ENCODE results near the gene NPLOC4. TPM values are rescaled to one million over a fixed set of nuclear protein-coding genes. Genes with fewer than 3 reads are reported as not detected.

Gene NPLOC4
- total and polyA plus RNA-seq, 9 of the 15 experiments (the other 6 are each of a cell fraction or from before 2014, with no cell fraction given): 1.5 to 116 (median 64.5) TPM

DNA sequence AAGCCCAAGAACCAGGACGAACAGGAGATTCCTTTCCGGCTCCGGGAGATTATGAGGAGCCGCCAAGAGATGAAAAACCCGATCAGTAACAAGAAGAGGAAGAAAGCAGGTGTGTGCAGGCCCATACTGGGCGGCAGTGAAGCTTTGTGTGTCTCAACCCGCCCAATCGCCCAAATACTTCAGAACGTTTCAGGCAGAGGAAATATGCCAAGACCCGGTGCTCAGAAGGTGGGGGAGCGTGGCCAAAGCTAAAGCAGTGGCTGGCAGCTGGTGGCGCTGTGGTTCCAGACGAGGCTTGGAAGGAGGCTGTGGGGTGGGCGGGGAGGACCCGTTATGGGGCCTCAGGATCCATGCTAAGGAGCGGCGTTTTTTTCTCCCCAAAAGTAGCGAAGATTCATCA lies 30.8 kb upstream of the NPLOC4 start (continued):
- TF ChIP-seq, protein P1, sequence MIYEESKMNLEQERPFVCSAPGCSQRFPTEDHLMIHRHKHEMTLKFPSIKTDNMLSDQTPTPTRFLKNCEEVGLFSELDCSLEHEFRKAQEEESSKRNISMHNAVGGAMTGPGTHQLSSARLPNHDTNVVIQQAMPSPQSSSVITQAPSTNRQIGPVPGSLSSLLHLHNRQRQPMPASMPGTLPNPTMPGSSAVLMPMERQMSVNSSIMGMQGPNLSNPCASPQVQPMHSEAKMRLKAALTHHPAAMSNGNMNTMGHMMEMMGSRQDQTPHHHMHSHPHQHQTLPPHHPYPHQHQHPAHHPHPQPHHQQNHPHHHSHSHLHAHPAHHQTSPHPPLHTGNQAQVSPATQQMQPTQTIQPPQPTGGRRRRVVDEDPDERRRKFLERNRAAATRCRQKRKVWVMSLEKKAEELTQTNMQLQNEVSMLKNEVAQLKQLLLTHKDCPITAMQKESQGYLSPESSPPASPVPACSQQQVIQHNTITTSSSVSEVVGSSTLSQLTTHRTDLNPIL (CRISPR knock-in tag; IDR thresholded peaks at IDR 0.05): no peak
- TF ChIP-seq, protein P2, sequence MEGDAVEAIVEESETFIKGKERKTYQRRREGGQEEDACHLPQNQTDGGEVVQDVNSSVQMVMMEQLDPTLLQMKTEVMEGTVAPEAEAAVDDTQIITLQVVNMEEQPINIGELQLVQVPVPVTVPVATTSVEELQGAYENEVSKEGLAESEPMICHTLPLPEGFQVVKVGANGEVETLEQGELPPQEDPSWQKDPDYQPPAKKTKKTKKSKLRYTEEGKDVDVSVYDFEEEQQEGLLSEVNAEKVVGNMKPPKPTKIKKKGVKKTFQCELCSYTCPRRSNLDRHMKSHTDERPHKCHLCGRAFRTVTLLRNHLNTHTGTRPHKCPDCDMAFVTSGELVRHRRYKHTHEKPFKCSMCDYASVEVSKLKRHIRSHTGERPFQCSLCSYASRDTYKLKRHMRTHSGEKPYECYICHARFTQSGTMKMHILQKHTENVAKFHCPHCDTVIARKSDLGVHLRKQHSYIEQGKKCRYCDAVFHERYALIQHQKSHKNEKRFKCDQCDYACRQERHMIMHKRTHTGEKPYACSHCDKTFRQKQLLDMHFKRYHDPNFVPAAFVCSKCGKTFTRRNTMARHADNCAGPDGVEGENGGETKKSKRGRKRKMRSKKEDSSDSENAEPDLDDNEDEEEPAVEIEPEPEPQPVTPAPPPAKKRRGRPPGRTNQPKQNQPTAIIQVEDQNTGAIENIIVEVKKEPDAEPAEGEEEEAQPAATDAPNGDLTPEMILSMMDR (IDR thresholded peaks at IDR 0.05 in 2 of 3, conservative IDR thresholded peaks at IDR 0.05 in 1 of 3; ENCODE audit: insufficient read depth in 2 of 3, low read depth in 1 of 3, low read length in 3 of 3): peak; percentile 65 to 77 (median 70)
- TF ChIP-seq DNMT1 (IDR thresholded peaks at IDR 0.05): no peak
- TF ChIP-seq MTF1 (CRISPR knock-in tag; IDR thresholded peaks at IDR 0.05; ENCODE audit: borderline replicate concordance): no peak
- TF ChIP-seq HDGF (IDR thresholded peaks at IDR 0.05): no peak
- TF ChIP-seq THRAP3 (IDR thresholded peaks at IDR 0.05; ENCODE audit: borderline replicate concordance): no peak
- no peak for TF ChIP-seq JUN (IDR thresholded peaks at IDR 0.05; ENCODE audit: borderline replicate concordance, low read depth, low read length)
- TF ChIP-seq JUN (CRISPR knock-in tag; IDR thresholded peaks at IDR 0.05; ENCODE audit: borderline replicate concordance): no peak

All from K562 (cell line).